ENCODE data around the gene MB. TPM values are rescaled to one million over a fixed set of nuclear protein-coding genes. Genes with fewer than 3 reads are reported as not detected.

MB gene
- polyA plus RNA-seq, 1 donor (not counting 4 experiments of a cell fraction or from before 2014, with no cell fraction given): not detected

DNA sequence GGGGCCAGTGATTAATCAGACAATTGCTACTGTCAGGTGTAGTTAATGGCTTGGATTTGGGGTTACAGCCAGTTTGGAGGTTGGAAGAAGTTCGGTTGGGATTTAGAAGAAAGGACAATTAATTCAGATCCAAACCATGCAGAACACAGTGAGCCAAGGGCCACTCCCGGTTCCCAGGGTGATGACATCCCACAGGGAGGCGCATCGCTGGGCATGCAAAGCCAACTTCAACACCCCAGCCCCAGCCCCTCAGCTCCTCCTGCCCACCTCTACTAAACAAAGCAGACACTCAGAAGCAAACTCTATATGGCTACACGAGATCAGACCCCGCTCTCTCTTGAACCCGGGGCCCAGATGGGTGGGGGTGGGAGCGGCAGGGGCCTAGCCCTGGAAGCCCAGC lies 10.2 kb downstream of the MB start:
- H3K36me3 ChIP-seq (ENCODE audit: control insufficient read depth in 2 of 2, extremely low read depth in 1 of 2, insufficient read depth in 2 of 2, low read length in 2 of 2): no peaks in the 10 kb centered on the region
- H3K4me3 ChIP-seq (ENCODE audit: control insufficient read depth in 2 of 3, extremely low read depth in 1 of 3, insufficient read depth in 2 of 3, low read depth in 1 of 3, low read length in 3 of 3): no peak overlapping the region
- FAIRE-seq (no peak), DNase-seq (ENCODE audit: low read depth, low spot score) (no peak)
- H3K4me1 ChIP-seq (ENCODE audit: control insufficient read depth, extremely low read depth, insufficient read depth, low read length): peaks cover 10% of the 10 kb centered on the region
- no peak overlapping the region for H3K27ac ChIP-seq (ENCODE audit: control insufficient read depth, insufficient read depth, low read length)
- no peak overlapping the region for H3K9ac ChIP-seq (ENCODE audit: control insufficient read depth, extremely low read depth, insufficient read depth, low read length)
- no peaks in the 10 kb centered on the region for H3K9me1 ChIP-seq (ENCODE audit: control insufficient read depth, extremely low read depth, insufficient read depth, low read length)
- no peaks in the 10 kb centered on the region for H4K20me1 ChIP-seq (ENCODE audit: control insufficient read depth, extremely low read depth, insufficient read depth, low read length)
- dilution Hi-C loops (cut with MboI; ENCODE audit: extremely low pct_ligation_motif_present, low sequenced_read_pairs): no loop called here
- no peak overlapping the region for H3K4me2 ChIP-seq (ENCODE audit: control insufficient read depth, extremely low read depth, insufficient read depth, low read depth, low read length)
- no peaks in the 10 kb centered on the region for H3K9me3 ChIP-seq (ENCODE audit: control insufficient read depth, low read depth, low read length)
- TF ChIP-seq EZH2 (IDR thresholded peaks at IDR 0.05; ENCODE audit: low read length): no peak
- TF ChIP-seq, protein P1, sequence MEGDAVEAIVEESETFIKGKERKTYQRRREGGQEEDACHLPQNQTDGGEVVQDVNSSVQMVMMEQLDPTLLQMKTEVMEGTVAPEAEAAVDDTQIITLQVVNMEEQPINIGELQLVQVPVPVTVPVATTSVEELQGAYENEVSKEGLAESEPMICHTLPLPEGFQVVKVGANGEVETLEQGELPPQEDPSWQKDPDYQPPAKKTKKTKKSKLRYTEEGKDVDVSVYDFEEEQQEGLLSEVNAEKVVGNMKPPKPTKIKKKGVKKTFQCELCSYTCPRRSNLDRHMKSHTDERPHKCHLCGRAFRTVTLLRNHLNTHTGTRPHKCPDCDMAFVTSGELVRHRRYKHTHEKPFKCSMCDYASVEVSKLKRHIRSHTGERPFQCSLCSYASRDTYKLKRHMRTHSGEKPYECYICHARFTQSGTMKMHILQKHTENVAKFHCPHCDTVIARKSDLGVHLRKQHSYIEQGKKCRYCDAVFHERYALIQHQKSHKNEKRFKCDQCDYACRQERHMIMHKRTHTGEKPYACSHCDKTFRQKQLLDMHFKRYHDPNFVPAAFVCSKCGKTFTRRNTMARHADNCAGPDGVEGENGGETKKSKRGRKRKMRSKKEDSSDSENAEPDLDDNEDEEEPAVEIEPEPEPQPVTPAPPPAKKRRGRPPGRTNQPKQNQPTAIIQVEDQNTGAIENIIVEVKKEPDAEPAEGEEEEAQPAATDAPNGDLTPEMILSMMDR (optimal IDR thresholded peaks at IDR 0.05 in 1 of 3, IDR thresholded peaks at IDR 0.05 in 1 of 3, conservative IDR thresholded peaks at IDR 0.05 in 1 of 3; ENCODE audit: extremely low read depth in 1 of 3, insufficient read depth in 2 of 3, low read length in 3 of 3): no peak
- no peak overlapping the region for H2AFZ ChIP-seq (ENCODE audit: control insufficient read depth, low read length)
- no peaks in the 10 kb centered on the region for H3K79me2 ChIP-seq (ENCODE audit: control insufficient read depth, insufficient read depth, low read length)
- H3K27me3 ChIP-seq (ENCODE audit: control insufficient read depth, extremely low read depth, insufficient read depth, low read length): peaks cover 19% of the 10 kb centered on the region

DNA sequence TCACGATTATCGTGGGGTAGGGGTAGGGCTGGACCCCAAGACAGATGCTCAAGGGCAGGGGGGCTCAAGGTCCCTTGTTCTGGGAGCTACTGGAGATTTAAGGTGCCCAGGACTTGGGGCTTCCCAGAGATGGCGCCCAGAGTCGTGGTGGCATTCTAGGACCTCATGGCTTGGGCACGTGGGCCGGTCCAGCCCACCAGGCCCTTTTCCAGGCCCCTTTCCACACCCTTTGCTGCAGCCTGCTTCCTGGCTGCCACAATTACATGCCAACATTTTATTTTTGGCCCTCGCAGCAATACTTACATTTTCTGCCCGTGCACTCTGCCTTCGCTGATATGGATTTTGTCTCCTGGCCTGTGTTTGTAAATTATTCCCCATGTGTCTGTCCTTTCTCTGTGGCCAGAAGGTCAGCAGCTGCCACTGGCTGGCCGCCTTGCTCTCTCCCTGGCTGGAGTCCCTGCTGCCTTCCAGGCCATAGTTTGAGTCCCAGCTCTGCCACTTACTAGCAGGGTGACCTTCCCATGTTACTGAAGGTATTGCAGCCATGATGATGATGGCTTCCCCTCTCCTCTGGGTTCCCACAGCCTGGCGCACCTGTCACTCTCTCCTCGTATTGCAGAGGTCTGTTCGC lies 11.2 kb downstream of the MB start:
- no peak overlapping the region for H3K27ac ChIP-seq (ENCODE audit: control insufficient read depth, insufficient read depth, low read length)
- dilution Hi-C loops (cut with MboI; ENCODE audit: extremely low pct_ligation_motif_present, low sequenced_read_pairs): no loop called here
- H3K4me1 ChIP-seq (ENCODE audit: control insufficient read depth, extremely low read depth, insufficient read depth, low read length): peaks cover 11% of the 10 kb centered on the region
- no peak overlapping the region for H3K9ac ChIP-seq (ENCODE audit: control insufficient read depth, extremely low read depth, insufficient read depth, low read length)
- no peaks in the 10 kb centered on the region for H3K79me2 ChIP-seq (ENCODE audit: control insufficient read depth, insufficient read depth, low read length)
- H3K36me3 ChIP-seq (ENCODE audit: control insufficient read depth in 2 of 2, extremely low read depth in 1 of 2, insufficient read depth in 2 of 2, low read length in 2 of 2): no peaks in the 10 kb centered on the region
- FAIRE-seq (no peak), DNase-seq (ENCODE audit: low read depth, low spot score) (no peak)
- H3K9me1 ChIP-seq (ENCODE audit: control insufficient read depth, extremely low read depth, insufficient read depth, low read length): no peaks in the 10 kb centered on the region
- H2AFZ ChIP-seq (ENCODE audit: control insufficient read depth, low read length): no peak overlapping the region
- no peak overlapping the region for H3K4me3 ChIP-seq (ENCODE audit: control insufficient read depth in 2 of 3, extremely low read depth in 1 of 3, insufficient read depth in 2 of 3, low read depth in 1 of 3, low read length in 3 of 3)
- TF ChIP-seq EZH2 (IDR thresholded peaks at IDR 0.05; ENCODE audit: low read length): no peak
- TF ChIP-seq, protein P1 (optimal IDR thresholded peaks at IDR 0.05 in 1 of 3, IDR thresholded peaks at IDR 0.05 in 1 of 3, conservative IDR thresholded peaks at IDR 0.05 in 1 of 3; ENCODE audit: extremely low read depth in 1 of 3, insufficient read depth in 2 of 3, low read length in 3 of 3): no peak
- H3K9me3 ChIP-seq (ENCODE audit: control insufficient read depth, low read depth, low read length): no peaks in the 10 kb centered on the region
- no peaks in the 10 kb centered on the region for H4K20me1 ChIP-seq (ENCODE audit: control insufficient read depth, extremely low read depth, insufficient read depth, low read length)
- H3K4me2 ChIP-seq (ENCODE audit: control insufficient read depth, extremely low read depth, insufficient read depth, low read depth, low read length): no peak overlapping the region
- H3K27me3 ChIP-seq (ENCODE audit: control insufficient read depth, extremely low read depth, insufficient read depth, low read length): peaks cover 10% of the 10 kb centered on the region

Data from keratinocyte (primary cell).